Activated CD4-positive, alpha-beta T cell treated with anti-CD3 and anti-CD28 coated beads for 1 hour (primary cell): ENCODE data around the gene CCDC92B.

ENCODE experiments used
- DNase-seq: peaks from one replicate; pipeline ENCODE4 v3.0.0-alpha.2; 2020

The CCDC92B gene

GRCh38 chr17:2777242-2777867, 27.9 kb upstream of the CCDC92B start:
- no peak for DNase-seq

- DNase-seq, result no peak
Observed at GRCh38 chr17:2776589-2777241, 27.3 kb upstream of the CCDC92B start.

GRCh38 chr17:2775206-2775605, 25.8 kb upstream of the CCDC92B start:
- DNase-seq, result no peak

- DNase-seq, result no peak
Observed at GRCh38 chr17:2770129-2770528, 20.7 kb upstream of the CCDC92B start.

- DNase-seq, result no peak
Observed at GRCh38 chr17:2758870-2759269, 9.4 kb upstream of the CCDC92B start.

DNA sequence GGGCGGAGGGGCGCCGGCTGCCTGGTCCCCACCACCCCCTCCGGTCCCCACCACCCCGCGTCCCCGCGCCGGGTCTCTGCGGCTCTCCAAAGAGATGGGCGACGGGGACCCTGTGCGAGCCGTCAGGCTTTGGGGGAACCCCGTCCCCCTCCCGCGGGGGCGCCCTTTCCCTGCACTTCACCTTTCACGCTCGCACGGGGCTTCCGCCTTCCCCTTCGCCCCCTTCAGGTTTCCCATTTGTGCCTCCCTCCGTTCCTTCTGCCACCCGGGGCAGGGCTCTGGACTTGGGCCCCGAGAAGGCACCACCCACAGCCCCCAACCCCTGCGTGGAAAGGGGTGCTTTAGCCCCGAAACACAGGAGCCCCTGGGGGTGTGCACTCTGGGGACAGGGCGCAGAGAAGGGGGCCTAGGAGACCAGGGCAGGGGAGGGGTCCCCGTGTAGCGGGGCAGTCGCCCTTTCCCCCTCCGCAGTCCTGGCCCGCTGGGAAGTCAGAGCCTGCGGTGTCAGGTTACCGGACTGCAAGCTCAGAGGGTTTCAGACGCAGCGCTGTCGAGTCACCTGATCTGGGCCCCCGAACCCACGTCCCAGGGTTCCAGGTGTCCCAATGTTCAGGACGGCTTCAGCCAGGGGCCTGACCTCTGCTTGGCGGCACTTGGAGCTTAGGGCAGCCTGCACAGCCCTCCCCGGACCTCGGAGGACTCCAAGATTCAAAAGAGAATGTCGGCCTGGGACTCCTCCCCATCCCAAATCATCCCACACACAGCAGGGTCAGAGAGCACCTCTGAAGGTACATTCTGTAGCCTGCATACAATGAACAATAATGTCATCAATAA, 6.7 kb upstream of the CCDC92B start:
- DNase-seq, result no peak

GRCh38 chr17:2751491-2751890, 2.0 kb upstream of the CCDC92B start:
- no peak for DNase-seq

GRCh38 chr17:2750721-2751120, 1.3 kb upstream of the CCDC92B start:
- DNase-seq, result no peak

DNA sequence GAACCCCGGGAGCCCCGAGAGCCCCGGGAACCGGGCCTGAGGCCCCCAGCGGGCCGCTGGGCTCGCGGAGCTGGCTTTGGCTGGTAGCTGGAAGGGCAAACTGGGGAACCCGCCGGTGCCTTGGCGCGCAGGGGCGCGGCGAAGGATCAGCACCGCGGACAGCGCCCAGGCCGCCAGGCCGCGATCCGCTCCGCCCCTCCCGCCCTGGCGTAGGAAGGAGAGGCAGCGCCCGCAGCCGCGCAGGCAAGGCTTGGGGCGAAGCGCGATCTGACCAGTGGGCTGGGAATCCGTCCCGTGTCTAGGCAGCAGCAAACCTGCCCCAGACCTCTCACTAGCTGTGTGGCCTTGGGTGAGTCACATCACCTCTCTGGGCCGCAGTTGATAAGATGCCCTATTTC, 331 bp upstream of the CCDC92B start:
- DNase-seq, result peak; percentile 59

DNA sequence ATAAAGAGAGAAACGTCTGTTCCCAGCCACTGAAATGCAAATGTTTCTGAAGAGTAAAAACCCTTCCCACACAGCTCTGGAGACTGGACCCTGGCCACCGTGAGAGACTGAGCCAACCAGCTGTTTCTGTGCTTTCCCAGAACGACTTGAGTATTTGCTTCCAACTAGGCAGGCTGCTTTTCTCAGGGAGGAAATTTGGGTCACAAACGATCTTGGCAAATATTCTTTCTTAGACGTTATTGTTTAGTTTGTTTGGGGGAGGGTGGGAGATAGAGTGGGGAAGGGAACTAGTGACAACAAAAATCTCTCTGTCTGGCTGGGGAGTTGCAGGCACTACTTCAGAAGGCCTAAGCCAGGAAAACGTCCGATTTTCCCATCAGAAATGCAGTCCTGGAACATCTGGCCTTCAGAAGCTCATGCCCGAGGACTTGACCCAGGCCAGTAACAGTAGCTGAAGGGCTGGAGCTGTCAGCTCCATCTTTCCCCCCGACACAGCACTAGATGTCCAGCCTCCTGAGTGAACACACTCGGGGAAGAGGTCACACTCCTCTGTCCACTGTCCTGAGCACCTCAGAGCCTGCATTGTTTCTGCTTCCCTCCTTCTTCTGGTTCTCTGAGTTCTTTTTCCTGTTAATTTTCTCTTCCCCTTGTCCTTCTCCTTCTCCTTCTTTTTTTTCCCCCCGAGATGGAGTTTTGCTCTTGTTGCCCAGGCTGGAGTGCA, 4.0 kb downstream of the CCDC92B start:
- no peak for DNase-seq

DNA sequence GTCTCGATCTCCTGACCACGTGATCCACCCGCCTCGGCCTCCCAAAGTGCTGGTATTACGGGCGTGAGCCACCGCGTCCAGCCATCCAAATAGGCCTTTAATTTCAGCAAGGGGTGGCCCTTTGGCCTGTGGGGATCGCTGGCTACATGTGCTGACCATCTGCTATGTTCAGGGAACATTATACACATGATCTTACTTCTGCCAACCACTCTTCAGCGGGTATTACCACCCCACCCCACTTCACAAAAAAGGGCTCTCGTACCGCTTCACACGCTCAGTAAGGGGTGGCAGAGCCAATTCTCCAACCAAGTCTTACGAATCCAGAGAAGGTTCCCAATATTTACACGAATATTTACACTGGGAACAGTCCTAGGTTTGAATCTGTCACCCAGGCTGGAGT, 11.8 kb downstream of the CCDC92B start:
- no peak for DNase-seq

DNA sequence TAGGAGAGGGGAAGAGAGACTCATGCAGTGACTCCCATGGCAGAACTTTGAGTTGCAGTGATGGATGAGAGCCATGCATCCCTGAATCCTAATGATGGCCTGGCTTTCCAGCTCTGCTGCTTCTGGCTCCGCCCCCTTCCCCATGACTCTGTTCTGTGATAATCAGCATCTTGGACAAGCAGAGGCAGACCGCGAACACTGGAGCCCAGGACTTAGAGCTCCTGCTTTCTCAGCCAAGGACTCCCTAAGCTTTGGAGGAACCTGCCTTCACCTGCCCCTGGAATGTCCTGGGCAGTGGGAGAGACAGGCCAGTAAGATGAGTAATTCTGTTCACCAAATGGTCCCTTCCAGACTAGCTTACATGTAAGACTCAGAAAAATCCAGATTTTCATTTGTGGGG, 12.5 kb downstream of the CCDC92B start:
- DNase-seq, result no peak

GRCh38 chr17:2735896-2736295, 13.6 kb downstream of the CCDC92B start:
- DNase-seq, result no peak

DNA sequence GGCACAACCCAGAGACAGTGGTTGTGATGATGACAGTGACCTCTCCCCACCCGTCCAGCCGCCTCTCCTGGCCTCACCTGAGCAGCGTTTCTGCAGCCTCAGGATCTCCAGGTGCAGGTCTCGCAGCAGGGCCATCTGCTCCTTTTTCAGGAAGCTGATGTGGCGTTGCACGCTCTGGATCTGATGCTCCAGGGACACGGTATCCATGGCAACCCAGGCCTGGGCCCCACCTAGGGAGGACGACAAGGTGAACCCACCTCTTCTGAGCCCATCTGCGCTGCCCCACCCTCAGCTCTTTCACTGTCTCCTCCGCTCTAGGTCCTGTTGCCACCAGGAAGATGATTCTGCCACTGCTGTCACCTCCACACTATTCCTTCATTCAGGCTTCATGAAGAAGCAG, 14.5 kb downstream of the CCDC92B start:
- no peak for DNase-seq

DNA sequence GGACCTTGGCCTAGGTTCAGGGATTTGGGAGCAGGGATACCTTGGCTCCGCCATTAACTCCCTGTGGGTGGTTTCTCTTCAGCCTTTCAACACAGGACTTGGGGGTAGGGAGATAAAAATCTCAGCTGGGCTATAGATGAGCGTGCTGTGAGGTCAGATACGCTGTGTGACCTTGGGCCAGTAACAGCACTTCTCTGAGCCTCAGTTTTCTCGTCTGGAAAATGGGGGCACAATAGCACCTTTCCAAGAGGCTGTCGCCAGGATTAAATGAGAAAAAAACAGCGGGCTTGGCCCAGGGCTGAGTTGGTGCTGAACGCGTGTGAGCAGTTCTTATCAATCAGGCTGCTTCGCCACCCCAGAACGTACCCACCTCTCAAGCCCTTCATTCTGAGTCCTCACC, 17.6 kb downstream of the CCDC92B start:
- no peak for DNase-seq

DNA sequence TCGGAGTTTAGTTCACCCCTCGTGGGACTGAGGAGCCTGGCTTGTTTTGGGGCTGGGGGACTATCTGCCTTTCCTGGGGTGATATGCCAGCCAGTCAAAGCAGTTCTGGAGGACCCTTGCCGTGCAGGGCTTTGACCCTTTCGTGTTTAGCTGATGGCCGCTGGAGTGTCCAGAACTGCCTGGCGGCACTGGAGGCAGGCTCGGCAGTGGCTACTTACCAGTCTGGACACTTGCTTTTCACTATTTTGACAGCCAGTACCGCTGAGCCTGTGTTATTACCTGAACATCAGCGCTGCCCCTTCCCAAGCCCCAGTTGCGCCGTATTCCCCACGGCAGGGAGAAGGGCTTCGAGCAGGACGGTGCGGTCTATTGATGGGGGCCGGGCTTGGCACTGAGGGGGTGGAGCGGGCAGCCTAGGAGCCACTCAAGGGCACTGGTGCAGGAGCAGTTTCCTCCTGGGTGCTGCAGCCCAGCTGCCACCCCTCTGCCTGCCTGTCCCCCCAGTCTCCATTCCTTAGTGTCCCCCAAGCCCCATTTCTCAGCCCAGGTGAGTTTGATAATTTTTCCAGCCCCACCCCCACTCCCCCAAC, 18.6 kb downstream of the CCDC92B start:
- DNase-seq, result no peak

DNA sequence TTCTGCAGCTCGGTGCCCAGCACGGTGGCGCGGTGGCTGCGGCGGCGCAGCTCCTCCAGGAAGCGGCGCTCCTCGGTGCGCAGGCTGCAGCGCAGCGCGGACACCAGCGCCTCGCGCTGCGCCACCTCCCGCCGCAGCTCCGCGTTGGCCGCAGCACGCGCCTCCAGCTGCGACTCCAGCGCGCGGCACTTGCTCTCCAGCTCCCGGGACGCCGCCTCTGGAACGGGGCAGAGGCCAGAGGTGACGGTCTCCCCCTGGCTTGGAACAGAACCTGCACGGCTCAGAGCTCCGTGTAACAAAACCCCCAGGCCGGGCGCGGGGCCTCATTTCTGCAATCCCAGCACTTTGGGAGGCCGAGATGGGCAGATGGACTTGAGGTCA, 24.7 kb downstream of the CCDC92B start:
- peak; percentile 21 for DNase-seq

DNA sequence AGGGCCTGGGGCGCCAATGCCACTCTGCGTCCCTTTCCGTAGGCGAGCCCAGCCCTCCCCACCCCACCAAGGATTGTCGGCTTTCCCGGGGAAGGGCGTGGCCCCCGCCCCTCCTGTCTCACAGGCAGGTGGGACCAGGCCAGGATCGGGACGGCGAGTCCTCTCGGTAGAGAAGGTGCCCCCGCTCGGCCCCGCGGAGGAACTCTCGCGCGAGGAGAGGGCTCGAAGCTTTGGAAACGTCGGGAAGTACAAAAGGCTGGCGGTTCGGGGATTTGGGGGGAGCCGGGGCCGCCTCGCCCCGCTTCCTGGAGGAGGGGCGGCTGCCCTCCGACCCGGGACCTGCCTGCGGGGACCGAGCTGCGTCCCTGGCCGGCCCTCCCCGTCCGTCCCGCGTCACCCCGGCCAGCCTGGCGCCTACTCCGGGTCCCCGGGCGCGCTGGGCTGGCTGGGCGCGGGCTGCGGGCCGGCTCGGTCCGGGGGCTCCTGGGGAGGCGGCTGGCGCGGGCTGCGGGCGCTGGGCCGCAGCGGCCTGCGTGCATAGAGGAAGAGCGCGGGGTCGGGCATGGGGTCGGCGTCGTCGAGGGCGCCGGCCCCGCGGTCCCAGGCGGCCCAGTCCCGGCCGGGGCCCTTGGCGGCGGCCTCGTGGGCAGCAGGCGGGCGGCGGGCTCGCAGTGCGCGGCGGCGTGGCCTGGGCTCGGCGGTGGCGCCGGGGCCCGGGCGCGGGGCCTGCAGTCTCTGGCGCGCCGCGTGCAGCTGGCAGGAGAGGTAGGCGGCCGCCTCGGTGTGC, 25.3 kb downstream of the CCDC92B start:
- DNase-seq, result no peak

DNA sequence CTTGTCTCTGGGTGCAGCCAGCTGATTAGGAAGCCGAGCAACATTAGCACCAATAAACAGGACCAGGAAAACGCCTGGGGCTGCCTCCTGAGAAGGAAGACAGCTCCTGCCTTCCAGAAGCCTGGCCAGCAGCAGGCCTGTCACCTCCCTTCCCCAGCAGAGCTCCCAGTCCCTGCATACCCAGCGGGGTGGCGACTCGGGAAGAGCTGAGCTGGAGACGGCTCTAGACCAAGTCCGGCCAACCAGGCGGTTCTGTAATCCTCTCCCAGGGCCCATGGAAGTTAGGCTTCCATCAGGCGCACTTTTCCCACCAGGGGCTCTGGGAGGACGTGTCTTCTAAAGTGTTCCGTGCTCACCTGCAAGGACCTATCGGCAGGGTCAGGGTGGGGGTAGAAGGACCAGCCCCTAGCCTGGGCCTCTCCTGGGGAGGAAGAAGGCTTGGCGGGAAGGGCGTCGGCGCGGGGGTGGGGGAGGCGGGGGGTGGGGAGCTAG, 25.9 kb downstream of the CCDC92B start:
- DNase-seq, result no peak

GRCh38 chr17:2722611-2723010, 26.8 kb downstream of the CCDC92B start:
- no peak for DNase-seq

- no peak for DNase-seq
Observed at GRCh38 chr17:2721603-2722002, 27.8 kb downstream of the CCDC92B start.

GRCh38 chr17:2719861-2720260, 29.6 kb downstream of the CCDC92B start:
- DNase-seq, result no peak
